ACC112 (cell line): ENCODE results near the gene EFCAB12.
"Not testable (repeated sequence)": the region's sequence is repeated elsewhere in the genome, so short reads cannot be mapped to it uniquely, and the experiment has no call there.

ENCODE experiments used
- H2AFZ ChIP-seq: fragments of 200-600 bp; sonication (generic); one replicate; pipeline ENCODE4 v1.6.0; 2017; ENCODE audit warnings: antibody characterized with exemption, low read length; ENCODE audit not compliant: unreplicated experiment
- H3K27ac ChIP-seq: fragments of 200-600 bp; sonication (generic); 2 replicates; pipeline ENCODE4 v1.5.1; 2014; ENCODE audit warnings: low read depth, mild to moderate bottlenecking, antibody characterized with exemption, low read length, moderate library complexity
- H3K27me3 ChIP-seq: fragments of 200-600 bp; sonication (generic); 2 replicates; pipeline ENCODE4 v1.6.1; 2014; ENCODE audit warnings: mild to moderate bottlenecking, antibody characterized with exemption, low read length, moderate library complexity, mixed read lengths; ENCODE audit not compliant: insufficient read depth
- H3K36me3 ChIP-seq: fragments of 200-600 bp; sonication (generic); 2 replicates; pipeline ENCODE4 v1.6.1; 2016; ENCODE audit warnings: mild to moderate bottlenecking, antibody characterized with exemption, low read length, moderate library complexity, mixed read lengths; ENCODE audit not compliant: insufficient read depth
- H3K4me1 ChIP-seq: fragments of 200-600 bp; sonication (generic); one replicate; pipeline ENCODE4 v1.6.1; 2016; ENCODE audit warnings: low read length, mixed read lengths; ENCODE audit not compliant: insufficient read depth, unreplicated experiment, control insufficient read depth
- H3K4me3 ChIP-seq: fragments of 200-600 bp; sonication (generic); 2 replicates; pipeline ENCODE4 v1.5.1; 2014; ENCODE audit warnings: mild to moderate bottlenecking, low read depth, low read length
- H3K79me2 ChIP-seq: fragments of 200-600 bp; sonication (generic); one replicate; pipeline ENCODE4 v1.6.0; 2016; ENCODE audit warnings: low read length; ENCODE audit not compliant: control insufficient read depth, unreplicated experiment, insufficient read depth

EFCAB12 gene

DNA sequence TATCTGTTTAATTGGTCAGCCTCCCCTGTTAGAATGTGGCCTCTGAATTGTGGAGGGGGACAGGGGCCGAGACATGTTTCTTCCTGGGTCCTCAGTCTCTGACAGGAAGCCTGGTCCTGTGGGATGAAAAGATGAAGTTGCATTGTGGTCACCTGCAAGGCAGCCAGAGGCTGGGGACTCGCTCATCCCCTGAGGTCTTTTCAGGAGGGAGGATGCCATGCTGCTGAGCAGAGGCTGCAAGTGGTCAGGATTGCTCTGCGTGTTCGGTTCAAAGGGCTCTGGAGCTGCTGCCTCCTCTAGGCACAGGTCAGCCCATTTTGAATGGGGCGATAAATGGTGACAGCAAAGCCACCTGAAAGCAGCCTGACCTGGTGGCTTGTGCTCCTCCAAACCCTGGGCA is 44.3 kb downstream of the EFCAB12 start:
- not testable (repeated sequence) for H3K36me3 ChIP-seq, H3K27me3 ChIP-seq, H3K4me3 ChIP-seq, H3K79me2 ChIP-seq, H2AFZ ChIP-seq, H3K27ac ChIP-seq
- H3K4me1 ChIP-seq = peaks cover 17% of the 10 kb centered on the region

DNA sequence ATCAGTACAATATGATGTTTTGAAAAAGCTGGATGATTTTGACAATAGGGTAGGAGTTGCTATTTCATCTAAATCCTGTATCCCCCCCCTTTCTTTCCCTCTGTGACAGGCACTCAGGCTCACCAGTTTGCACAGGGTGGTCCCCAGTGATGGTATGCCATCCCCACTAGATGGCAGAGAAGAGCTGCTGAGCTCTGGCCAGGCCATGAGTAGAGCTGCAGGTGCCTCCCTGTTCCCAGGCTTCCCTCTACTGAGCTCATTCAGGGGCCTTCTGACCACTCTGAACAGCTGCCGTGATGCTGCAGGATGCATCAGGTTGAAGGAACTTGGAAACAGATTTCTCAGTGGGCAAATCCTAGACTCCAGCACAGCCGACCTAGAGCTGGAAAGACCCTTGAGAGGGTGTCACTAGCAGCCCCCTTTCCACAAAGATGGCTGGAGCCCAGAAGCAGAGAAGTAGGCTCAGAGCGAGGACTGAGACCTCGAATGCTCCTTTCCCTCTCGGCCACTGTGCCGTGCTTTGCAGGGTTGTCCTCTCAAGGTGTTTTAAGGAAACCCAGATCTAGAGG is 45.1 kb downstream of the EFCAB12 start:
- H3K4me3 ChIP-seq = no peak overlapping the region
- H2AFZ ChIP-seq = no peak overlapping the region
- H3K4me1 ChIP-seq = peaks cover 10% of the 10 kb centered on the region
- no peaks in the 10 kb centered on the region for H3K79me2 ChIP-seq
- H3K27ac ChIP-seq = no peak overlapping the region
- H3K36me3 ChIP-seq = peaks cover 7% of the 10 kb centered on the region; the same call in 1 of the 2 replicates
- no peaks in the 10 kb centered on the region for H3K27me3 ChIP-seq

- no peaks in the 10 kb centered on the region for H3K27me3 ChIP-seq
- H3K27ac ChIP-seq = no peak overlapping the region
- peaks cover 7% of the 10 kb centered on the region; the same call in 1 of the 2 replicates for H3K36me3 ChIP-seq
- H3K4me1 ChIP-seq = peaks cover 2% of the 10 kb centered on the region
- H2AFZ ChIP-seq = no peak overlapping the region
- no peaks in the 10 kb centered on the region for H3K79me2 ChIP-seq
- H3K4me3 ChIP-seq = no peak overlapping the region
Measured at GRCh38 chr3:129382366-129382765, 46.1 kb downstream of the EFCAB12 start.

GRCh38 chr3:129379582-129380358 is 48.7 kb downstream of the EFCAB12 start:
- H3K36me3 ChIP-seq = peaks cover 7% of the 10 kb centered on the region; the same call in 1 of the 2 replicates
- peaks cover 2% of the 10 kb centered on the region for H3K4me1 ChIP-seq
- no peak overlapping the region for H3K4me3 ChIP-seq
- no peaks in the 10 kb centered on the region for H3K79me2 ChIP-seq
- no peaks in the 10 kb centered on the region for H3K27me3 ChIP-seq
- H3K27ac ChIP-seq = no peak overlapping the region
- H2AFZ ChIP-seq = no peak overlapping the region

DNA sequence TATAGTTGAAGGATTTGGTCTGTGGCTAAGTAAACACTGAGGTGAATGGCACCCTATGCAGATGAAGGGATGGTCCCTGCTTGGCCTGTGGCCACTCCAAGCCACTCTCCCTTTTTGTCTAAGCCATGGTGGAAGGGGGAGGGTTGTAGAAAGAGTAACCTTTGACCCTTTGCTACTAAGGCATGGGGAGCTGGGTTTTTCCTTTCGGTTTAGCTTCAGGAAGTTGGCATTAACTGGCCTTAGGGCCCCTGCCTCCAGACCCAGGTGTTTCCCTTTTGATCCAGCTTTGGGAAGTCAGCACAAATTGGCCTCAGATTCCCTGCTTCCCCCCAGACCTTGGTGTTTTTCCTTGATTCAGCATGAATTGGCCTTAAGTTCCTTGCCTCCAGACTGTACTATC is 49.5 kb downstream of the EFCAB12 start:
- Histone ChIP-seq H3K36me3 (peaks cover 7% of the 10 kb centered on the region; the same call in 1 of the 2 replicates), H3K27me3 (no peaks in the 10 kb centered on the region), H3K27ac (no peak overlapping the region), H3K4me1 (peaks cover 2% of the 10 kb centered on the region), H3K4me3 (no peak overlapping the region), H3K79me2 (no peaks in the 10 kb centered on the region), H2AFZ (no peak overlapping the region)

GRCh38 chr3:129377615-129378014 is 50.8 kb downstream of the EFCAB12 start:
- Histone ChIP-seq H3K27ac (no peak overlapping the region), H3K36me3 (peaks cover 7% of the 10 kb centered on the region; the same call in 1 of the 2 replicates), H3K79me2 (no peaks in the 10 kb centered on the region), H3K4me1 (peaks cover 2% of the 10 kb centered on the region), H3K4me3 (no peak overlapping the region), H2AFZ (no peak overlapping the region), H3K27me3 (no peaks in the 10 kb centered on the region)

DNA sequence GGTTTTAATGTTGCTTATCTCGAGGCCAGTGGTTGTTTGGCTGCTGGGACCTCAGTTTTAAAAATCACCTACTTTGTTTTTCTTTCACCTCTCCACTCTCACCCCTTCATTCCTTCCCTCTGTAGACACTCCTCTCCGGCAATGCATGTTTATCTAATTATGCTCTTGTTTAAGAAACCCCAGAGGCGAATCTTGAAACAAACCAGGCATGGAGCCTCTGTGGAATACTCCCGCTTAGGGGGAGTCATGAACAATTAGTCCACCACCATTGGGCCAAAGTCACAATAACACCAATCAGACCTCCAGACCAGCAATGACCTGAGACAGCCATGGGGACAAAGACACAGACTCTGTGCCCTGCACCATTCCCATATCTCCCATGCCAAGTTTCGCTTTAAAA is 53.3 kb downstream of the EFCAB12 start:
- no peaks in the 10 kb centered on the region for H3K4me1 ChIP-seq
- H3K27ac ChIP-seq = no peak overlapping the region
- no peak overlapping the region for H3K4me3 ChIP-seq

DNA sequence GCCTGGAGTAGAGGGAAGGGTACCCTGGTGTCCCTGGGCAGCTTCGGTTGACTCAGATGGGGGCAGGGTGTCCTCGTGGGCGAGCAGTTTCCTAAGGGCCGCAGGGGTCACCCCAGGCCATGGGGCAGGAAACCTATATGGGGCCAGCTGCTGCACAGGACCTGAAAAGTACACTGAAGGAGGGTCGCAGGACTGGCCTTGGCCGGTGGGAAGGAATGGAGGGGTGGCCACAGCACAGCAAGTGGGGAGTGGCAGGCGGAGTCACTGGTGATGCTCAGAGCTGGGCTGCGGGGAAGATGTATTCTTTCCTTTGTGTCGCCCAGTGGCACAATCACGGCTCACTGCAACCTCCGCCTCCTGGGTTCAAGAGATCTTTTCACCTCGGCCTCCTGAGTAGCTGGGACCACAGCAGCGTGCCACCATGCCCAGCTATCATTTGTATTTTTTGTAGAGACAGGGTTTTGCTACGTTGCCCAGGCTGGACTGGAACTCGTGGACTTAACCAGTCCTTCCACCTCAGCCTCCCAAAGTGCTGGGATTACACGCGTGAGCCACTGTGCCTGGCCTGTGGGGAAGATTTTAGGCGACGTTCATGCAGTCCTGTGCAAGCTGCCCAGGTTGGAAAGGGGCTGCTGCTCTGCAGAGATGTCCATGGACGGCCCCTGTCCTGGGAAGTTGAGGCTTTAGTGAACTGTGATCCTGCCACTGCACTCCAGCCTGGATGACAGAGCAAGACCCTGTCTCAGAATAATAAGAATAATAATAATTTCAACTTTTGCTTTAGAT is 57.2 kb downstream of the EFCAB12 start:
- Histone ChIP-seq H3K36me3 (no peaks in the 10 kb centered on the region), H3K27ac (no peak overlapping the region), H2AFZ (no peak overlapping the region), H3K27me3 (no peaks in the 10 kb centered on the region), H3K79me2 (no peaks in the 10 kb centered on the region), H3K4me3 (no peak overlapping the region), H3K4me1 (no peaks in the 10 kb centered on the region)

More for the DNA sequence above, 53.3 kb downstream of the EFCAB12 start:
- Histone ChIP-seq H3K79me2 (no peaks in the 10 kb centered on the region), H3K27me3 (no peaks in the 10 kb centered on the region), H3K36me3 (peaks cover 6% of the 10 kb centered on the region; the same call in 1 of the 2 replicates), H2AFZ (no peak overlapping the region)

- Histone ChIP-seq H3K27ac (no peak overlapping the region), H3K4me3 (no peak overlapping the region), H3K4me1 (no peaks in the 10 kb centered on the region), H2AFZ (no peak overlapping the region), H3K36me3 (no peaks in the 10 kb centered on the region), H3K27me3 (no peaks in the 10 kb centered on the region), H3K79me2 (no peaks in the 10 kb centered on the region)
Measured at GRCh38 chr3:129370248-129370964, 58.0 kb downstream of the EFCAB12 start.

DNA sequence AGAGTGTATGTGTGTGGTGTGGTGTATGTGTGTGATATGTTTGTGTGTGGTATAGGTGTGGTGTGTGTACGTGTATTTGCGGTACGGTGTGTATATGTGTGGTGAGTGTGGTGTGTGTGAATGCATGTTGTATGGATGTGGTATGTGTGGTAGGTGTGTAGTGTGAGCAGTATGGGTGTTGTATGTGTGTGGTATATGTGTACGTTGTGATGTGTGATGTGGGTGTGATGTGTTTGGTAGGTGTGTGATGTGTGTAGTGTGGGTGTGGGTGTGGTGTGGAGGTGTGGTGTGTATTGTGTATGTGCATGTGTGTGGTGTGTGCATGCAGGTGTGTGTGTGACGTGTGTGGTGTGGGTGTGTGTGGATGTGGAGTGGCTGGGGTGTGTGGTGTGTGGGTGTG is 58.7 kb downstream of the EFCAB12 start:
- no peak overlapping the region for H3K27ac ChIP-seq

More for the DNA sequence above, 58.7 kb downstream of the EFCAB12 start:
- Histone ChIP-seq H3K27me3 (no peaks in the 10 kb centered on the region), H3K4me1 (no peaks in the 10 kb centered on the region), H2AFZ (no peak overlapping the region), H3K4me3 (no peak overlapping the region), H3K79me2 (no peaks in the 10 kb centered on the region), H3K36me3 (no peaks in the 10 kb centered on the region)
